Pancreas (tissue), 10 donors: ENCODE measurements around the gene MARCHF9. TPM values are rescaled to one million over a fixed set of nuclear protein-coding genes. Genes with fewer than 3 reads are reported as not detected.

Experiments used
- ATAC-seq, 4 donors: fragments of 200-7000 bp; cut with Tn5 transposase; one replicate each; pipeline versions ENCODE4 v1.8.0 to v1.9.1; 2020; ENCODE audit warnings: mild to moderate bottlenecking in 4 of 4, moderate library complexity in 4 of 4
- DNase-seq, 6 donors: peaks; one replicate each; pipeline ENCODE4 v3.0.0-alpha.2; 2020
- FAIRE-seq: peaks from 2 replicates; lab custom pipeline; 2012; peaks lifted over from hg19 to GRCh38; lab: Jason Lieb, UNC
- H3K27ac ChIP-seq, 4 donors: fragments of 200-600 bp; sonication (generic); 1 replicate in 3 of 4; 2 replicates in 1 of 4; pipeline versions ENCODE4 v1.5.0 to v1.8.0; 2020
- H3K27me3 ChIP-seq, 4 donors: fragments of 200-600 bp; one replicate each; pipeline ENCODE4 v1.8.0; 2021
- H3K36me3 ChIP-seq, 3 donors: fragments of 200-600 bp; sonication (generic) in 1 of 3; one replicate each; pipeline versions ENCODE4 v1.5.0 to v1.8.0; 2020 to 2021
- H3K4me1 ChIP-seq, 3 donors: fragments of 200-600 bp; one replicate each; pipeline ENCODE4 v1.8.0; 2021
- H3K4me3 ChIP-seq, 4 donors: fragments of 200-600 bp; sonication (generic) in 2 of 4; one replicate each; pipeline versions ENCODE4 v1.5.0 to v1.8.0; 2020 to 2021
- H3K9me3 ChIP-seq, 4 donors: fragments of 200-600 bp; one replicate each; pipeline ENCODE4 v1.8.0; 2021
- CTCF ChIP-seq, 4 donors: fragments of 200-600 bp; sonication (generic) in 3 of 4; IDR thresholded peaks; one replicate each; pipeline versions ENCODE4 v1.5.0 to v1.8.0; 2021; ENCODE audit warnings: antibody characterized with exemption in 4 of 4
- whole genome bisulfite sequencing, 2 donors: extraction: QIAGEN DNeasy Blood & Tissue Kit; methylation state at CpG; one replicate each; pipeline ENCODE4 v1.1.7; 2013; 5-methylcytosine and 5-hydroxymethylcytosine counted together
- intact Hi-C, 3 donors: fragments of 100-400 bp; cut with DNase I; formaldehyde crosslinking; loops; one replicate each; pipeline versions ENCODE4 v1.11.1 to v1.14.2; 2022
- microRNA-seq, 2 donors: library from miRNA; unstranded; fragments of <30 nt; microRNA quantifications; one replicate each; pipeline versions ENCODE4 to v1.1.0, GENCODE V29; 2019 to 2020
- polyA plus RNA-seq, 2 donors: library from polyadenylated mRNA; stranded (reverse); fragments of 200-250 nt; gene quantifications; one replicate each; pipeline ENCODE4 v1.2.3, GENCODE V29; 2013
- total RNA-seq, 6 donors: library from RNA; stranded (reverse); fragmentation: NEBNext Ultra II Directional in 4 of 6; extraction: Animal tissue kit (Norgen Biotek cat#: 25700) in 4 of 6; gene quantifications; one replicate each; pipeline versions ENCODE4 v1.2.1 to v1.2.4, GENCODE V29; 2021 to 2023
- donor health status: healthy with polysubstance abuse.
- donor health status: DM: no; HTN: no; CAD: no; lungs with moderate emphysema.
- donor health status: DM: no; HTN: no; CAD: no.
- donor health status: control.
- donor health status: control.
- donor health status: Bipolar disorder and iron deficiency.
- donor health status: DM: yes; HTN: yes; CAD: no.
- donor health status: DM: no; HTN: no; CAD: no.
- donor health status: DM: no; HTN: no; CAD: no.
- donor health status: DM: yes; HTN: yes; CAD: no.

The MARCHF9 gene
- total and polyA plus RNA-seq, 8 donors = 6.7 to 32.5 (median 8.0) TPM

GRCh38 chr12:57808351-57808750 is 53.4 kb downstream of the MARCHF9 start:
- Histone ChIP-seq H3K27me3 (no peaks in the 10 kb centered on the region), H3K4me3 (no peak overlapping the region), H3K9me3 (no peaks in the 10 kb centered on the region), H3K4me1 (no peaks in the 10 kb centered on the region), H3K27ac (no peak overlapping the region), H3K36me3 (peaks cover 0 to 52% (median 9%) of the 10 kb centered on the region in 3 donors)
- FAIRE-seq (no peak), DNase-seq (no peak), ATAC-seq (no peak)
- no peak for TF ChIP-seq CTCF (IDR thresholded peaks at IDR 0.05)
- 78 to 85% methylated on average over 5 of the region's 5 CpGs for WGBS, 2 donors
- intact Hi-C loops = loop anchor here in 1 of 3 donors (10.0 kb wide), 1 partner anchor 96 kb away; no protein-coding TSS in a partner anchor

- peaks cover 0 to 52% (median 9%) of the 10 kb centered on the region in 3 donors for H3K36me3 ChIP-seq
- no peak for ATAC-seq
- no peak overlapping the region for H3K27ac ChIP-seq
- TF ChIP-seq CTCF (IDR thresholded peaks at IDR 0.05) = no peak
- intact Hi-C loops = loop anchor here in 1 of 3 donors (10.0 kb wide), 1 partner anchor 95 kb away; no protein-coding TSS in a partner anchor
- H3K4me1 ChIP-seq = no peaks in the 10 kb centered on the region
- FAIRE-seq = no peak
- no peak overlapping the region for H3K4me3 ChIP-seq
- H3K27me3 ChIP-seq = no peaks in the 10 kb centered on the region
- H3K9me3 ChIP-seq = no peaks in the 10 kb centered on the region
- no peak for DNase-seq
- whole genome bisulfite sequencing, 2 donors = 83 to 88% methylated on average over 3 of the region's 3 CpGs
Observed at GRCh38 chr12:57809425-57809824, 54.5 kb downstream of the MARCHF9 start.

Small RNA genes lying within 50 kb of the gene (microRNA-seq; reads per million reads assigned to microRNA genes)
- 0 reads per million in 2 donors for gene MIR6759

Other genes starting within 250 kb of the MARCHF9 start
- gene DDIT3, start 234.6 kb upstream of the MARCHF9 start, total RNA-seq = 10 to 100 TPM in 2 of 6 donors, 1 to 10 TPM in 4; 8.5 to 45.9 (median 9.0) TPM
- 10 to 100 TPM; 27.5 to 52.7 TPM for gene DDIT3, start 234.6 kb upstream of the MARCHF9 start, polyA plus RNA-seq
- 10 to 100 TPM; 37.4 to 66.1 (median 46.1) TPM for gene MBD6, start 232.3 kb upstream of the MARCHF9 start, total RNA-seq
- 10 to 100 TPM; 62.9 to 87.1 TPM for gene MBD6, start 232.3 kb upstream of the MARCHF9 start, polyA plus RNA-seq
- gene DCTN2, start 207.9 kb upstream of the MARCHF9 start, total RNA-seq = 10 to 100 TPM; 54.9 to 66.2 (median 63.5) TPM
- 100 to 1,000 TPM in 1 of 2 donors, 10 to 100 TPM in 1; 73.7 to 117 TPM for gene DCTN2, start 207.9 kb upstream of the MARCHF9 start, polyA plus RNA-seq
- under 1 TPM; 0.25 to 0.95 (median 0.47) TPM for gene KIF5A, start 205.1 kb upstream of the MARCHF9 start, total RNA-seq
- gene KIF5A, start 205.1 kb upstream of the MARCHF9 start, polyA plus RNA-seq = 1 to 10 TPM in 1 of 2 donors, under 1 TPM in 1; 0.76 to 2.9 TPM
- gene PIP4K2C, start 163.9 kb upstream of the MARCHF9 start, total RNA-seq = 10 to 100 TPM; 11.3 to 17.0 (median 15.4) TPM
- 10 to 100 TPM in 1 of 2 donors, 1 to 10 TPM in 1; 5.3 to 15.9 TPM for gene PIP4K2C, start 163.9 kb upstream of the MARCHF9 start, polyA plus RNA-seq
- 10 to 100 TPM in 4 of 6 donors, 1 to 10 TPM in 2; 9.0 to 22.9 (median 12.1) TPM for gene DTX3, start 150.3 kb upstream of the MARCHF9 start, total RNA-seq
- gene DTX3, start 150.3 kb upstream of the MARCHF9 start, polyA plus RNA-seq = 10 to 100 TPM; 36.6 to 71.7 TPM
- gene ARHGEF25, start 143.7 kb upstream of the MARCHF9 start, total RNA-seq = 1 to 10 TPM; 1.8 to 7.0 (median 3.3) TPM
- 10 to 100 TPM; 16.5 to 22.1 TPM for gene ARHGEF25, start 143.7 kb upstream of the MARCHF9 start, polyA plus RNA-seq
- gene B4GALNT1, start 121.9 kb upstream of the MARCHF9 start, total RNA-seq = under 1 TPM in 5 of 6 donors, not detected in 1; 0.04 to 0.78 (median 0.24) TPM
- gene B4GALNT1, start 121.9 kb upstream of the MARCHF9 start, polyA plus RNA-seq = 1 to 10 TPM in 1 of 2 donors, under 1 TPM in 1; 0.61 to 1.1 TPM
- 100 to 1,000 TPM; 177 to 254 (median 196) TPM for gene OS9, start 61.0 kb upstream of the MARCHF9 start, total RNA-seq
- gene OS9, start 61.0 kb upstream of the MARCHF9 start, polyA plus RNA-seq = 100 to 1,000 TPM; 177 to 192 TPM
- 1 to 10 TPM in 1 of 6 donors, under 1 TPM in 5; 0.24 to 1.2 (median 0.72) TPM for gene AGAP2, start 16.4 kb upstream of the MARCHF9 start, total RNA-seq
- gene AGAP2, start 16.4 kb upstream of the MARCHF9 start, polyA plus RNA-seq = 1 to 10 TPM in 1 of 2 donors, under 1 TPM in 1; 0.87 to 3.0 TPM
- 10 to 100 TPM; 12.2 to 17.9 (median 14.5) TPM for gene TSPAN31, start 10.1 kb upstream of the MARCHF9 start, total RNA-seq
- 10 to 100 TPM; 13.0 to 29.8 TPM for gene TSPAN31, start 10.1 kb upstream of the MARCHF9 start, polyA plus RNA-seq
- 10 to 100 TPM; 30.6 to 48.5 (median 40.3) TPM for gene CDK4, start 2.8 kb upstream of the MARCHF9 start, total RNA-seq
- gene CDK4, start 2.8 kb upstream of the MARCHF9 start, polyA plus RNA-seq = 10 to 100 TPM; 26.7 to 43.4 TPM
- 1 to 10 TPM; 2.1 to 5.8 (median 3.8) TPM for gene CYP27B1, start 12.0 kb downstream of the MARCHF9 start, total RNA-seq
- gene CYP27B1, start 12.0 kb downstream of the MARCHF9 start, polyA plus RNA-seq = 1 to 10 TPM; 1.6 to 3.3 TPM
- gene METTL1, start 17.0 kb downstream of the MARCHF9 start, total RNA-seq = 10 to 100 TPM; 11.5 to 28.5 (median 15.9) TPM
- 10 to 100 TPM; 43.3 to 55.9 TPM for gene METTL1, start 17.0 kb downstream of the MARCHF9 start, polyA plus RNA-seq
- 10 to 100 TPM in 5 of 6 donors, 1 to 10 TPM in 1; 9.3 to 20.8 (median 16.0) TPM for gene EEF1AKMT3, start 17.5 kb downstream of the MARCHF9 start, total RNA-seq
- gene EEF1AKMT3, start 17.5 kb downstream of the MARCHF9 start, polyA plus RNA-seq = 1 to 10 TPM; 3.7 to 7.2 TPM
- gene TSFM, start 27.7 kb downstream of the MARCHF9 start, total RNA-seq = 10 to 100 TPM in 4 of 6 donors, 1 to 10 TPM in 2; 7.2 to 14.2 (median 12.1) TPM
- gene TSFM, start 27.7 kb downstream of the MARCHF9 start, polyA plus RNA-seq = 10 to 100 TPM; 13.2 to 16.7 TPM
- gene AVIL, start 63.6 kb downstream of the MARCHF9 start, total RNA-seq = 10 to 100 TPM in 1 of 6 donors, 1 to 10 TPM in 5; 1.6 to 11.7 (median 3.7) TPM
- gene AVIL, start 63.6 kb downstream of the MARCHF9 start, polyA plus RNA-seq = 10 to 100 TPM; 11.7 to 15.9 TPM
- gene CTDSP2, start 91.6 kb downstream of the MARCHF9 start, total RNA-seq = 100 to 1,000 TPM in 2 of 6 donors, 10 to 100 TPM in 4; 88.8 to 165 (median 94.5) TPM
- 10 to 100 TPM; 38.7 to 48.6 TPM for gene CTDSP2, start 91.6 kb downstream of the MARCHF9 start, polyA plus RNA-seq
- gene ATP23, start 186.5 kb downstream of the MARCHF9 start, total RNA-seq = 1 to 10 TPM; 2.7 to 5.0 (median 4.1) TPM
- 1 to 10 TPM; 3.8 to 5.7 TPM for gene ATP23, start 186.5 kb downstream of the MARCHF9 start, polyA plus RNA-seq